ENCODE results near the gene TMCC1.

DNA sequence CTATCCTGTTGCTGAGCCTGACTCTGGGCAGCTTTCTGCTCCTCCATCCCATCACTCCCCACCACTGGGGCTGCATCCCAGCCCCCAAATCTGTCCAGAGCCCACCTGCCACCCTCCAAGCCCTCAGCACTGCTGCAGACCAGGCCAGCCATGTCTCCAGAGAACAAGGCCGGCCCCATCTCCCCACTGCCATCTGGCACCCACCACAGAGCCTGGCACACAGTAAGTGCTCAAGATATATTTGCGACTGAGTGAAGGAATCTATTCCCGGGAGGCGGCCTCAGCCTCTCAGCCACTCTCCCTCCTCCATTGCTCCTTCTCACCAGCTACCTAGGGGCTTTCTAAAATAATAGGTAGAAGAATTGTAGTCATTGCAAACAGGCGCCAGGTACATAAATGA, 291.8 kb downstream of the TMCC1 start:
- no peak for TF ChIP-seq FOS (IDR thresholded peaks at IDR 0.05; ENCODE audit: borderline replicate concordance, insufficient read depth, low read length)
- TF ChIP-seq, protein P1, sequence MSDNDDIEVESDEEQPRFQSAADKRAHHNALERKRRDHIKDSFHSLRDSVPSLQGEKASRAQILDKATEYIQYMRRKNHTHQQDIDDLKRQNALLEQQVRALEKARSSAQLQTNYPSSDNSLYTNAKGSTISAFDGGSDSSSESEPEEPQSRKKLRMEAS (IDR thresholded peaks at IDR 0.05; ENCODE audit: insufficient read depth, insufficient read length), result no peak
